ENCODE measurements around the gene ICA1.

- no peak for TF ChIP-seq POLR2AphosphoS5 (IDR thresholded peaks at IDR 0.05; ENCODE audit: borderline replicate concordance, low read depth, low read length)
- no peak for TF ChIP-seq EZH2 (IDR thresholded peaks at IDR 0.05)
- no peak for TF ChIP-seq FOXP2 (optimal IDR thresholded peaks at IDR 0.05; ENCODE audit: control extremely low read depth, extremely low read length, insufficient read depth)
Observed at GRCh38 chr7:8115547-8116402, 146.2 kb downstream of the ICA1 start.

All from SK-N-MC (cell line).